Epithelial cell of proximal tubule (primary cell): Measurements from ENCODE around the gene DYNC2LI1. TPM values are rescaled to one million over a fixed set of nuclear protein-coding genes. Genes with fewer than 3 reads are reported as not detected.
A peak's percentile ranks its signal among the peaks of the same experiment; 100 is the strongest.

Experiments used
- DNase-seq: peaks from one replicate; pipeline ENCODE4 v3.0.0-alpha.2; 2011; ENCODE audit warnings: low read depth
- H3K4me3 ChIP-seq: 2 replicates; pipeline ENCODE4 v1.5.1; 2011; ENCODE audit warnings: low read depth, mild to moderate bottlenecking, low read length
- total RNA-seq: library from RNA; depleted of rRNA; stranded (reverse); fragments of >200 nt; gene quantifications from 2 replicates; pipeline ENCODE4 v1.2.3, GENCODE V29; 2015
- TF ChIP-seq, protein P1 (sequence below): conservative IDR thresholded peaks from 2 replicates; pipeline ENCODE4 v1.5.1; 2012; ENCODE audit warnings: low read depth, mild to moderate bottlenecking, low read length

Gene DYNC2LI1
- total RNA-seq, 1 donor from 2014 or later: 37.0 TPM

DNA sequence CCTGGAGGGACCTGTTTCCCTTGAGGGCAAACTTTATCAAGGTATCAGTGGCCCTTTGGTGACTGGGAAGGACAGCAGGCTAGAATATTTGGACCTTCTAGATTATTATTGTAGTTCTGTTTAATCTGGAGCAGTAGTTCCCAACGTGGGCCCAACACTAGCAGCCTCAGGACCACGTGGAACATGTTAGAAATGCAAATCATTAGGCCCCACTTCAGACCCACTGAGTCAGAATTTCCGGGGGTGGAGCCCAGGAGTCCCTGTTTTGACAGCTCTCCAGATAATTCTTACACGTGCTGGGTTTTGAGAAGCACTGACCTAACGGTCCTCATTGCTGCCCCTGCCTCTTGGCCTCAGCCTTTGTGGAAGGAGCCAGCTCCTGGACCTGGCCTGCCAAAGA lies 25.5 kb upstream of the DYNC2LI1 start:
- no peak overlapping the region for H3K4me3 ChIP-seq
- TF ChIP-seq, protein P1, sequence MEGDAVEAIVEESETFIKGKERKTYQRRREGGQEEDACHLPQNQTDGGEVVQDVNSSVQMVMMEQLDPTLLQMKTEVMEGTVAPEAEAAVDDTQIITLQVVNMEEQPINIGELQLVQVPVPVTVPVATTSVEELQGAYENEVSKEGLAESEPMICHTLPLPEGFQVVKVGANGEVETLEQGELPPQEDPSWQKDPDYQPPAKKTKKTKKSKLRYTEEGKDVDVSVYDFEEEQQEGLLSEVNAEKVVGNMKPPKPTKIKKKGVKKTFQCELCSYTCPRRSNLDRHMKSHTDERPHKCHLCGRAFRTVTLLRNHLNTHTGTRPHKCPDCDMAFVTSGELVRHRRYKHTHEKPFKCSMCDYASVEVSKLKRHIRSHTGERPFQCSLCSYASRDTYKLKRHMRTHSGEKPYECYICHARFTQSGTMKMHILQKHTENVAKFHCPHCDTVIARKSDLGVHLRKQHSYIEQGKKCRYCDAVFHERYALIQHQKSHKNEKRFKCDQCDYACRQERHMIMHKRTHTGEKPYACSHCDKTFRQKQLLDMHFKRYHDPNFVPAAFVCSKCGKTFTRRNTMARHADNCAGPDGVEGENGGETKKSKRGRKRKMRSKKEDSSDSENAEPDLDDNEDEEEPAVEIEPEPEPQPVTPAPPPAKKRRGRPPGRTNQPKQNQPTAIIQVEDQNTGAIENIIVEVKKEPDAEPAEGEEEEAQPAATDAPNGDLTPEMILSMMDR: no peak
- no peak for DNase-seq

- DNase-seq: no peak
- TF ChIP-seq, protein P1: no peak
- H3K4me3 ChIP-seq: no peak overlapping the region
Observed at GRCh38 chr2:43749583-43749982, 24.3 kb upstream of the DYNC2LI1 start.

GRCh38 chr2:43751476-43751990 lies 22.3 kb upstream of the DYNC2LI1 start:
- TF ChIP-seq, protein P1: no peak
- H3K4me3 ChIP-seq: no peak overlapping the region
- no peak for DNase-seq

- no peak for DNase-seq
- H3K4me3 ChIP-seq: no peak overlapping the region
- TF ChIP-seq, protein P1: no peak
Observed at GRCh38 chr2:43752302-43752701, 21.5 kb upstream of the DYNC2LI1 start.

- no peak overlapping the region for H3K4me3 ChIP-seq
- no peak for DNase-seq
- TF ChIP-seq, protein P1: no peak
Observed at GRCh38 chr2:43754180-43754579, 19.7 kb upstream of the DYNC2LI1 start.

DNA sequence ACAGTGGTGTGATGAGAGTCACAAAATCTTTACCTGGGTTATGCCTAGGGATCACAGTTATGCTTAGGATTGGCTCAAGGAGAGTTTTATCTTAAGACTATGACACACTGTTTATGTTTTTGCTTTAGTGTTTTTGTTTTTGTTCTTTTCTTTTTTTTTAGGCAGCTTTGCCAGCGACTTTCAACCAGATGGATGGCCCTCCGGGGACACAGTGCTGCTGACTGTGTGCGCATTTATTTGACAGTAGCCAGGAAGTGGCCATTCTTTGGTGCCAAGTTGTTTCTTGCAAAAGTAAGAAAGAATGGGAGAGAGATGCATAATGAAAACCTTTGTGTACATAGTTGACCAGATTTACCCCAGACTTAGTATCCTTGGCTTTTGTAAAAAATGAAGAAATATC lies 15.1 kb upstream of the DYNC2LI1 start:
- no peak for DNase-seq
- H3K4me3 ChIP-seq: no peak overlapping the region
- TF ChIP-seq, protein P1: no peak

- no peak overlapping the region for H3K4me3 ChIP-seq
- TF ChIP-seq, protein P1: no peak
- peak; percentile 99 for DNase-seq
Observed at GRCh38 chr2:43759195-43759594, 14.6 kb upstream of the DYNC2LI1 start.
